AG10803 (cell line): ENCODE data around the gene KAT2A.

Experiments used
- DNase-seq: peaks from one replicate; pipeline ENCODE4 v3.0.0; 2010; ENCODE audit warnings: low read depth
- H3K4me3 ChIP-seq: 2 replicates; pipeline ENCODE4 v1.5.1; 2011; ENCODE audit warnings: mild to moderate bottlenecking, low read length, control low read depth
- CTCF ChIP-seq: conservative IDR thresholded peaks from 2 replicates; pipeline ENCODE4 v1.5.1; 2011; ENCODE audit warnings: mild to moderate bottlenecking, low read length, control low read depth, inconsistent platforms

Gene KAT2A

GRCh38 chr17:42087736-42088705 lies 33.1 kb downstream of the KAT2A start:
- TF ChIP-seq CTCF, result no peak
- DNase-seq, result no peak
- H3K4me3 ChIP-seq, result no peak overlapping the region

GRCh38 chr17:42087042-42087701 lies 34.0 kb downstream of the KAT2A start:
- no peak for TF ChIP-seq CTCF
- DNase-seq, result no peak
- no peak overlapping the region for H3K4me3 ChIP-seq

DNA sequence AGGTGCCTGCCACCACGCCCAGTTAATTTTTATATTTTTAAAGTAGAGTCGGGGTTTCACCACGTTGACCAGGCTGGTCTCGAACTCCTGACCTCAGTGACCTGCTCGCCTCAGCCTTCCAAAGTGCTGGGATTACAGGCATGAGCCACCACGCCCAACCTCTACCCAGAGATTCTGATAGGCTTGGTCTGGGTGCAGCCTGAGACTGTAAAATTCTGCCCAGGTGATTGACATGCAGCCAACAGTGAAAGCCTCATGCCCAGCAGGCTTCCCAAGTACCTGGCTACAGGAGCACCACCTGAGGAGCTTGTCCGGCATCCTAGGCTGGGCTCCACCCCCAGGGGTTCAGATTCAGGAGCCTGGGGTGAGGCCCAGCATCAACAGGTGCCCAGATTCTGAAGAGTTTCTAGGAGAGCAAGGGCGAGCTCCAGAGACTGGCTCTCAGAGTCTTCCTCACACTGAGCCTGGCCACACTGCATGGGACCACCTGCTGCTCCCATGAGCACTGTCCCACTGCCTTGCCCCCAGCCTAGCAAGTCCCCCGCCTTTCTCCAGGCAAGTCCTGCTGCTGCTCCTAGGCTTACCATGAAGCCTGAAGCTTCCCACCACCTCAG lies 39.5 kb downstream of the KAT2A start:
- H3K4me3 ChIP-seq, result no peak overlapping the region
- TF ChIP-seq CTCF, result no peak
- DNase-seq, result no peak

GRCh38 chr17:42079541-42079940 lies 41.6 kb downstream of the KAT2A start:
- H3K4me3 ChIP-seq, result no peak overlapping the region
- DNase-seq, result no peak
- no peak for TF ChIP-seq CTCF

DNA sequence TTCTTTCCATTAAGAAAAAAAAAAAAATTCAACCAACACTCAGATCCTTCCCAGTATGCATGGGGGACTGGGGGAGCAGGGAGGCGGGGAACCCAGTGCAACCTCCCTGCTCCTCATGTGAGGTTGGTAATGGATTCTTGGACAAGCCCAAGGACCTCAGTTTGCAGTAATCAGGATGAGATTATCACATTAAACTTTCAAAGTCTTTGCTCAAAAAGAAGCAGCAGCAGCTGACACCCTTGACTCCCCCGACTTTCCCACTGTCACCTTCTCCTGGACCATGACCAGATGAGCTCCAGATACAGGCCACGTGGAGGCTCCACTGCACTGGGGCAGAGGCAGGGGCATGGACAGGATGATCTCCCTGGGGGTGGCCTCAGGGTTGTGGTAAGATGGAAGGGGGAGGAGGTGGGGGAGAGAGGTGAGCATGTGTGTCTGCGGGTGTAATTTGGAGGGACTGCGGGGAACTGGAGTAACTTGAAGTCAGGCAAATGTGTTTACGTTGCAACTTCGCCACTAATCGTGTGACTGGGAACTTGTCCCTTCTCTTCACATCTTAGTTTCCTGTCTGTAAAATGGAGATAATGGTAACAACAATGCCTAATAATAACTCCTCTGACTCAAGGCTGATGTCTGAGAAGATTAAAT lies 42.6 kb downstream of the KAT2A start:
- TF ChIP-seq CTCF, result no peak
- no peak for DNase-seq
- no peak overlapping the region for H3K4me3 ChIP-seq

DNA sequence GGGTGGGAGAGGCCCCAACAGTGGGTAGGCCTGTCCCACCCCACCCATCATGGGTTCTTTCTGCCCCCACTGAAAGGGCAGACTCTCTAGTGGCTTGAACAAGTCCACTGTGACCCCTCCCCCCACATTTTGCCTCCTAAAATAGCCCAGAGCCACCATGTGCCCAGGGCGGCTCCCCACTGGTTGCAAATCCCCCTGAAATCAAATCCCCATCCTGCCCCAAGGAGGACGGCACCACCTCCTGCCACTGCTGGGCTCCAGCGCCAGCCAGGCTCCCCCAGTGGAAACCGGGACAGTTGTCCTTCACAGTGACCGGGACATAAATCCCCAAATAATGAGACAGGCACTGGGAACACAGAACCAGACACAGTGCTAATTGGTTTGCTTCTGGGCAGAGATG lies 43.4 kb downstream of the KAT2A start:
- DNase-seq, result no peak
- no peak overlapping the region for H3K4me3 ChIP-seq
- TF ChIP-seq CTCF, result no peak
